SJCRH30 (cell line): ENCODE data around the gene TANGO2. TPM values are rescaled to one million over a fixed set of nuclear protein-coding genes. Genes with fewer than 3 reads are reported as not detected.

ENCODE experiments used
- DNase-seq, 2 experiments: peaks; one replicate each; pipeline ENCODE4 v3.0.0-alpha.2; 2015 to 2020
- H3K27ac ChIP-seq: fragments of 250-450 bp; sonication (Bioruptor Pico); 2 replicates; pipeline ENCODE4 v1.5.1; 2020; ENCODE audit warnings: mild to moderate bottlenecking, moderate library complexity
- H3K27me3 ChIP-seq: fragments of 250-450 bp; sonication (Bioruptor Pico); 2 replicates; pipeline ENCODE4 v1.5.1; 2020; ENCODE audit warnings: mild to moderate bottlenecking, moderate library complexity
- H3K36me3 ChIP-seq: fragments of 250-450 bp; sonication (Bioruptor Pico); 2 replicates; pipeline ENCODE4 v1.5.1; 2020; ENCODE audit warnings: mild to moderate bottlenecking, moderate library complexity
- H3K4me1 ChIP-seq: fragments of 250-450 bp; sonication (Bioruptor Pico); 2 replicates; pipeline ENCODE4 v1.5.1; 2020; ENCODE audit warnings: mild to moderate bottlenecking, moderate library complexity
- H3K4me3 ChIP-seq: fragments of 250-450 bp; sonication (Bioruptor Pico); 2 replicates; pipeline ENCODE4 v1.5.1; 2020; ENCODE audit warnings: mild to moderate bottlenecking, moderate library complexity
- H3K9me3 ChIP-seq: fragments of 250-450 bp; sonication (Bioruptor Pico); replicated peaks from 2 replicates; pipeline ENCODE4 v1.5.1; 2020; ENCODE audit warnings: mild to moderate bottlenecking, moderate library complexity
- total RNA-seq: library from RNA; depleted of rRNA; stranded (reverse); fragments of >200 nt; shearing (Covaris generic); gene quantifications from 2 replicates; pipeline ENCODE4 v1.2.3, GENCODE V29; 2014

Gene TANGO2
- total RNA-seq, 1 experiment from 2014 or later, result 9.4 TPM

GRCh38 chr22:20043997-20044342 lies 23.1 kb downstream of the TANGO2 start:
- Histone ChIP-seq H3K36me3 (no peaks in the 10 kb centered on the region; the same call in 1 of the 2 replicates), H3K4me1 (no peaks in the 10 kb centered on the region), H3K4me3 (no peak overlapping the region), H3K27me3 (no peaks in the 10 kb centered on the region), H3K27ac (no peak overlapping the region), H3K9me3 (0 out of 2 replicates have a peak, but pooled peaks cover 5% of the 10 kb centered on the region)
- DNase-seq, result no peak

- Histone ChIP-seq H3K4me1 (no peaks in the 10 kb centered on the region), H3K27me3 (no peaks in the 10 kb centered on the region), H3K4me3 (no peak overlapping the region), H3K36me3 (no peaks in the 10 kb centered on the region; the same call in 1 of the 2 replicates), H3K9me3 (0 out of 2 replicates have a peak, but pooled peaks cover 7% of the 10 kb centered on the region), H3K27ac (no peak overlapping the region)
- DNase-seq, result no peak
These were observed 23.7 kb downstream of the TANGO2 start for GRCh38 chr22:20044495-20045151.

DNA sequence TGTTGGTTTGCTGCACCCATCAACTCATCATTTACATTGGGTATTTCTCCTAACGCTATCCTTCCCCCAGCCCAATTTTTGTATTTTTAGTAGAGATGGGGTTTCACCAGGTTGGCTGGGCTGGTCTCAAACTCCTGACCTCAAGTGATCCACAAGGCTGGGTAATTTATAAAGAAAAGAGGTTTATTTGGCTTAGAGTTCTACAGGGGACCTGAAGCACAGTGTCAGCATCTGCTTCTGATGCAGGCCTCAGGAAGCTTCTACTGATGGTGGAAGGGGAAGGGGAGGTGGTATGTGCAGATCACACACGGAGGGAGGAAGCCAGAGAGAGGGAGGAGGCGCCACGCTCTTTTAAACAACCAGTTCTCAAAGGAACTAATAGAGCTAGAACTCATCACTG lies 25.8 kb downstream of the TANGO2 start:
- H3K27ac ChIP-seq, result no peak overlapping the region
- no peak overlapping the region for H3K4me3 ChIP-seq
- no peaks in the 10 kb centered on the region; the same call in 1 of the 2 replicates for H3K36me3 ChIP-seq
- 0 out of 2 replicates have a peak, but pooled peaks cover 7% of the 10 kb centered on the region for H3K9me3 ChIP-seq
- H3K27me3 ChIP-seq, result no peaks in the 10 kb centered on the region
- no peaks in the 10 kb centered on the region for H3K4me1 ChIP-seq
- DNase-seq, result no peak

- Histone ChIP-seq H3K27me3 (no peaks in the 10 kb centered on the region), H3K27ac (no peak overlapping the region), H3K9me3 (0 out of 2 replicates have a peak, but pooled peaks cover 7% of the 10 kb centered on the region), H3K4me1 (no peaks in the 10 kb centered on the region), H3K4me3 (no peak overlapping the region), H3K36me3 (no peaks in the 10 kb centered on the region; the same call in 1 of the 2 replicates)
- DNase-seq, result no peak
These were observed 31.0 kb downstream of the TANGO2 start for GRCh38 chr22:20051927-20052308.

DNA sequence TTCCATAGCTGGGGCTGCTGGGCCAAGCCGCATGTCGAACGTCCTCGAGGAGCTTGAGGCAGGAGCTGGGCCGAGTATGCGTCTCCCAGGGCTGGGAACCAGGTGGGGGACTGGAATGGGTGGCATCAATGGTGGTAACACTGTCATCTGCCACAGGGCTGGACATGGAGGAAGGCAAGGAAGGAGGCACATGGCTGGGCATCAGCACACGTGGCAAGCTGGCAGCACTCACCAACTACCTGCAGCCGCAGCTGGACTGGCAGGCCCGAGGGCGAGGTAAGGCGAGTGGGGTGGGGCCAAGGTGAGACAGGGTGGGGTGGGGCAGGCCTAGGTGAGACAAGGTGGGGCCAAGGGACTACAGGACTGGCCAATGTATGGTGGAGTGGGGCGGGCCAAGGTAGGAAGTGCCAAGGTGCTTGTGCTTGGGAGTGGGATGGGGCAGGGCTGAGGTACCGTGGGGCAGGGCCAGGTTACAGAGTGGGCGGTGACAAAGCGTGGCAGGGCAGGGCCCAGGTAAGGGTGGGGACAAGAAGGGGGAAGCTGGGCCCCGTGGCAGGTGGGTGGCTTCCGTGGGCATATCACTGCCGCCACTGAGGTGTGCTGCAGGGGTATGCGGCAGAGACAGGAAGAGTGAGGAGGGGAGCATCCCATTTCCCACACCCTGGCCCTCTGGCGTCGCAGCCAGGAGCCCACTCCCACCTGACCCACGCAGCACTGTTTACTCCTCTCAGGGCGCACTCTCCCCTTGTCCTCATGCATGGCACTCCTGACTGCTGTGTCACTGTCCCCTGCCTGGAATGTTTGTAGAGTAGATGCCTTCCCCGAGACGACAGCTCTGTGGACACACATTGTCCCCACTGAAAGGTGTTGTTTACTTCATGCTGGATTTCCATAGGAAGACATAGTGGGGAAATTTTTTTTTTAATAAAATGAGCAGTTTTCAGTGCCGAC lies 31.7 kb downstream of the TANGO2 start:
- Histone ChIP-seq H3K4me3 (no peak overlapping the region), H3K9me3 (0 out of 2 replicates have a peak, but pooled peaks cover 7% of the 10 kb centered on the region), H3K4me1 (no peaks in the 10 kb centered on the region), H3K27me3 (no peaks in the 10 kb centered on the region), H3K27ac (no peak overlapping the region), H3K36me3 (no peaks in the 10 kb centered on the region; the same call in 1 of the 2 replicates)
- DNase-seq, result no peak

DNA sequence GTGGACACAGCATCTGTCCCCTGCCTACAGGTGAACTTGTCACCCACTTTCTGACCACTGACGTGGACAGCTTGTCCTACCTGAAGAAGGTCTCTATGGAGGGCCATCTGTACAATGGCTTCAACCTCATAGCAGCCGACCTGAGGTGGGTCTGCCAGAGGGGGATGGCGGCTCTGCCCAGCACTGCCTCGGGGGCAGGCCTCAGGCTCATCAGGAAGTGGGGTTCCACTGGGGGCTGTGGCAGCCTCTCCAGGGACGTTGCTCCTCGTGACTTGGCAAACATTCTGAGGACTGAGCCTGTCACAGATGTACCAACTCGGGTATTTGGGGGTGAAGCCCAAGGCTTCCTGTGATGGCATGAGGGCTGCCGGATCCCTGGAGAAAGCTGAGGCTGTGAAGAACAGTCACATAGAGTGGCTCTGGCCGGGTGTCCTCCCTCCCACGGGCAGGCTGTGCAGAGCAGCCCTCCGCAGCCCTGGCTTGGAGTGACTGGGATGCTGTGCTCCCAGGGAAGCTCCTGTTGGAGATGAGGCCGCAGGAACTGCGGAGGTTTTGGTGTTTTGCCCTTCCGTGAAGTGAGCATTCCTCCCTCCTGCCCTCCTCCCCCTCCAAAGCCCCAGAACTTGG lies 32.6 kb downstream of the TANGO2 start:
- no peak for DNase-seq
- H3K27me3 ChIP-seq, result no peaks in the 10 kb centered on the region
- no peak overlapping the region for H3K27ac ChIP-seq
- H3K4me3 ChIP-seq, result no peak overlapping the region
- H3K4me1 ChIP-seq, result no peaks in the 10 kb centered on the region
- no peaks in the 10 kb centered on the region for H3K36me3 ChIP-seq
- 0 out of 2 replicates have a peak, but pooled peaks cover 3% of the 10 kb centered on the region for H3K9me3 ChIP-seq

DNA sequence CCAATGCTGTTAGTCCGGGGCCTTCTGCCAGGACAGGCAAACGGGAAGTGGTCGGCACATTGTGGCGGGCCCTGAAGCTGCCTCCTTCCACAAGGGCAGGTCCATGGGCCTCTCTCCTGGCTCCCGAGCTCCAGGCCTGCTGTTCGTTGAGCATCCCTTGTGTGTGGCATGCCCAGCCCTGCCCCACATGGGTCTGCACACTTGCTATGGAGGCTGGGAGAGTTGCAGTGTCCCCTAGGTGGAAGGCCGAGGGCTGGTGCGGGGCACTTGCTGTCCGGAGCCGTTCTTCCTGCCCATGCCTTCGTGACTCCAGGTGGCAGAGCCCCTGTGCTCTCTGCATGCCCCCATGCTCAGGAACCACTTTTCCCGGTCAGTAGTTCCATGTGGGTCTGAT lies 33.1 kb downstream of the TANGO2 start:
- Histone ChIP-seq H3K4me3 (no peak overlapping the region), H3K36me3 (no peaks in the 10 kb centered on the region), H3K4me1 (no peaks in the 10 kb centered on the region; the same call in 1 of the 2 replicates), H3K27ac (no peak overlapping the region), H3K27me3 (no peaks in the 10 kb centered on the region), H3K9me3 (0 out of 2 replicates have a peak, but pooled peaks cover 2% of the 10 kb centered on the region)
- DNase-seq, result no peak

DNA sequence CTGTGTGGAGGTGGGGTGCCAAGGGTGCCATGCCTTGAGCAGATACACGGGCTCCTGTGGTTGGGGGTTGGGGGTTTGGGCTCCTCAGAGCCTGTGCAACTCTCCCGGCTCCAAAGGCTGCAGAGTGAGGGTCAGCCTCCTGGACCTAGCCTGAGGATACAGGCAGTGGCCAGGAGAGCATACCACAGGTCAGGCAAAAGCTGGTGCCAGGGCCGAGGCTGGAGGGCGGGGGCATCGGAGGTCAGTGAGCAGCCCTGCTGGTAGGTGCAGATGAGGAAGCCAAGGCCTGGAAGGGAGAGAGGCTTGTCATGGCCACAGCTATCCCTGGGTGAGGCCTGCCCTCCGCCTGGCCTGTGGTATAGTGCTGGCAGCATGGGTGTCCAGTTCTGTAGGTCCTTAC lies 33.6 kb downstream of the TANGO2 start:
- no peaks in the 10 kb centered on the region for H3K9me3 ChIP-seq
- H3K27ac ChIP-seq, result no peak overlapping the region
- H3K27me3 ChIP-seq, result no peaks in the 10 kb centered on the region
- peaks cover 4% of the 10 kb centered on the region; the same call in 1 of the 2 replicates for H3K4me1 ChIP-seq
- H3K4me3 ChIP-seq, result no peak overlapping the region
- no peaks in the 10 kb centered on the region for H3K36me3 ChIP-seq
- DNase-seq, result no peak

- Histone ChIP-seq H3K9me3 (no peaks in the 10 kb centered on the region), H3K4me1 (peaks cover 6% of the 10 kb centered on the region; the same call in 1 of the 2 replicates), H3K27me3 (no peaks in the 10 kb centered on the region), H3K4me3 (no peak overlapping the region), H3K27ac (no peak overlapping the region), H3K36me3 (no peaks in the 10 kb centered on the region)
- DNase-seq, result no peak
These were observed 34.2 kb downstream of the TANGO2 start for GRCh38 chr22:20055144-20055543.

GRCh38 chr22:20055654-20056053 lies 34.7 kb downstream of the TANGO2 start:
- DNase-seq, result no peak
- H3K9me3 ChIP-seq, result no peaks in the 10 kb centered on the region
- peaks cover 6% of the 10 kb centered on the region; the same call in 1 of the 2 replicates for H3K4me1 ChIP-seq
- no peaks in the 10 kb centered on the region for H3K27me3 ChIP-seq
- no peak overlapping the region for H3K27ac ChIP-seq
- H3K36me3 ChIP-seq, result no peaks in the 10 kb centered on the region
- no peak overlapping the region for H3K4me3 ChIP-seq

DNA sequence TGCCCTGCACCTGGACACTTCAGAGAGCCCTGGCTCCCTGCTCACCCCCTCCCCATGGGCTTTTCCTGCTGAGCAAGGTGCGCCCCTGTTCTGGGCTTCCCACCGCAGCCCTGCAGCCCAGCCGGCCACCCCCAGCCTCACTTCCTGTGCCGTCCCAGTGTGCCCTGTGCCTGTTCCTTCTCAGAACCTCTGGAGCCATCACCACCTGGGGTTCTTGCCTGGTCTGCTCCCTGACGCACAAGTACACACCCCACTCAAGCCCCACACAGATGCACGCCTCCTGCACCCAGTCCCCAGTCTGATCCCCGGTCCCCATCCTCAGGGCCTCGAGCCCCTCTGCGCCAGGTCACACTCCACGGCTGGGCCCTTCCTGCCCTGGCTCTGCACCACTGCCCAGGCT lies 35.3 kb downstream of the TANGO2 start:
- Histone ChIP-seq H3K9me3 (no peaks in the 10 kb centered on the region), H3K27me3 (no peaks in the 10 kb centered on the region), H3K4me1 (peaks cover 6% of the 10 kb centered on the region; the same call in 1 of the 2 replicates), H3K27ac (no peak overlapping the region), H3K4me3 (no peak overlapping the region), H3K36me3 (no peaks in the 10 kb centered on the region)
- no peak for DNase-seq

DNA sequence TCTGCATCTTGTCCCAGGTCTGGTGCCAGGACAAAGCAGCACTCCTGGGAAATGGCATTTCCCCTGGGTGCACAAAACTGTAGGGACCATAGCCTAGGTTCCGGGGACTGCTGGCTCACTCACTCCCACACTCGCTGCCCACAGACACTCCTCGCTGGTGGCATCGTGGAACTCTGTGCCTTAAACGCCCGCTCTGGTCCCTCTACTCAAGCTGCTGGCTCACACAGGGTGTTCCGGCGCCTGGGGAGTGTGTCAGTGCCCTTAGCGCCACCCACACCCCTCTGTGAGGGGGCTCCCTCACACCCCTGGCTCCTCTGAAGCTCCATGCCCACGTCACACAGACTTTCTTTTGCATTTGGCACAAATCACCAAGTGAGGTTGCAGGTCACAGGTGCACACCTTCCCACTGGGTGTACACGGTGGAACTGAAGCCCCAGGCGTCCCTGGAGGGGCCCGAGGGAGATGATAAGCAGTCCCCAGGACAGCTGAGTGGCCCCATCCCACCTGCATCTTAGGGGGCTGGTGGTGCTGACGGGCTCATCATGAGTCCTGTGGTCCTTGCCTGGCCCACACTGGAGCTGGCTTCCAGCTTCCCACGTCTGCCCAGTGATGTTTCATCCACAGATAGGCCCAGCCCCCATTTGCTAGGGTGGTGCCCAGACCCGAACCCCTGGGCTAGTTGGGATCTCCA lies 35.9 kb downstream of the TANGO2 start:
- H3K36me3 ChIP-seq, result no peaks in the 10 kb centered on the region
- no peaks in the 10 kb centered on the region for H3K9me3 ChIP-seq
- H3K4me1 ChIP-seq, result peaks cover 6% of the 10 kb centered on the region; the same call in 1 of the 2 replicates
- DNase-seq, result no peak
- H3K4me3 ChIP-seq, result no peak overlapping the region
- no peaks in the 10 kb centered on the region for H3K27me3 ChIP-seq
- no peak overlapping the region for H3K27ac ChIP-seq

DNA sequence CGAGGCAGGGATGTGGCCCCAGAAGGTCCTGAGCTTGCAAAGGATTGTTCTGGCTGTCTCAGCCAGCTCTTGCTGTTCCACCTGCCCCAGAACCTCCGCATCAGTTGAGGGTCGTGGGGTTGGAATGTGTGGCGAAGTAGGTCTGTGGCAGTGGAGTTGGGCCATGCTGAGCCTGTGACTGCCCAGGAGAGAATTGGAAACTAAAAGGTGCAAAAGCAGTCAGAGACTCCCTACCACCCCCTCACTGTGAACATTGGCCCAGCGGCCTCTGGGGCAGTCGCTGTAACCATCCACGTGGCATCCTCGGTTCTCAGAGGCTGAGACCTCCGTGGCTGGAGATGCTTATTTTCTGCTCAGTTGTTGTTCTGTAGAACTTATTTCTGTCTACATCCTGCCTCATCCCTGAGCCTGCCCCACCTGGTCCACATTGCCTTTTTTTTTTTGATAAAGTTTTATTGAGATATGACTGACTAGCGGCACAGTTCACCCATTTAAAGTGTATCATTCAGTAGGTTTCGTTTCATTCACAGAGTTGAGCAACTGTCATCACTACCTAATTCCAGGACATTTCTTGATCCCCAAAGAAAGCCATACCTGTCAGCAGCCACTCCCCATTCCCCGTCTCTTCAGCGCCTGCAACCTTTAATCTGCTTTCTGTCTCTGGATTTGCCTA lies 36.8 kb downstream of the TANGO2 start:
- H3K4me3 ChIP-seq, result no peak overlapping the region
- H3K36me3 ChIP-seq, result no peaks in the 10 kb centered on the region
- no peaks in the 10 kb centered on the region for H3K27me3 ChIP-seq
- no peak for DNase-seq
- peaks cover 11% of the 10 kb centered on the region; the same call in 1 of the 2 replicates for H3K4me1 ChIP-seq
- no peak overlapping the region for H3K27ac ChIP-seq
- H3K9me3 ChIP-seq, result no peaks in the 10 kb centered on the region
